ENCODE data around the gene ANKRD13D.

The ANKRD13D gene

DNA sequence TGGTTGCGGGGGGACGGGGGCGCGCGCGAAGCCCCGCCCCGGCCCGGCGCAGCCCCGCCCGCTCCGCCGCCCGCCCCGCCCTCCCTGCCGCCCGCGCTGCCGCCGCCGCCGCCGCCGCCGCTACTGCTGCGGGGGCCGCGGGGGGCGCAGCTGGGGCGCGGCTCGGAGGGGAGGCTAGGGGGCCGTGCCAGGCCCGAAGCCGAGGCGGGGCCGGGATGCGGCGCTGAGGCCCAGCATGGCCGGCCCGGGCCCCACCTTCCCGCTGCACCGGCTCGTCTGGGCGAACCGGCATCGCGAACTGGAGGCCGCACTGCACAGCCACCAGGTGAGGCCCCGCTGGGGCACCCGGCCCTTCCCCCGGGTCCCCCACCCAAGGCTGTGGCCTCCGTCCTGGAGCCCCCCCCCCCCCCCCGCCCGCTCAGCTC is at the start of gene ANKRD13D:
Gene ANKRD13D (plus strand): TSS at position 78 of the 425 bp plus-strand sequence. CDS start 158 bp downstream, at position 236.
- no peak for TF ChIP-seq EZH2 (IDR thresholded peaks at IDR 0.05; ENCODE audit: borderline replicate concordance, low read length)
- TF ChIP-seq, protein P1, sequence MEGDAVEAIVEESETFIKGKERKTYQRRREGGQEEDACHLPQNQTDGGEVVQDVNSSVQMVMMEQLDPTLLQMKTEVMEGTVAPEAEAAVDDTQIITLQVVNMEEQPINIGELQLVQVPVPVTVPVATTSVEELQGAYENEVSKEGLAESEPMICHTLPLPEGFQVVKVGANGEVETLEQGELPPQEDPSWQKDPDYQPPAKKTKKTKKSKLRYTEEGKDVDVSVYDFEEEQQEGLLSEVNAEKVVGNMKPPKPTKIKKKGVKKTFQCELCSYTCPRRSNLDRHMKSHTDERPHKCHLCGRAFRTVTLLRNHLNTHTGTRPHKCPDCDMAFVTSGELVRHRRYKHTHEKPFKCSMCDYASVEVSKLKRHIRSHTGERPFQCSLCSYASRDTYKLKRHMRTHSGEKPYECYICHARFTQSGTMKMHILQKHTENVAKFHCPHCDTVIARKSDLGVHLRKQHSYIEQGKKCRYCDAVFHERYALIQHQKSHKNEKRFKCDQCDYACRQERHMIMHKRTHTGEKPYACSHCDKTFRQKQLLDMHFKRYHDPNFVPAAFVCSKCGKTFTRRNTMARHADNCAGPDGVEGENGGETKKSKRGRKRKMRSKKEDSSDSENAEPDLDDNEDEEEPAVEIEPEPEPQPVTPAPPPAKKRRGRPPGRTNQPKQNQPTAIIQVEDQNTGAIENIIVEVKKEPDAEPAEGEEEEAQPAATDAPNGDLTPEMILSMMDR (IDR thresholded peaks at IDR 0.05; ENCODE audit: low read length): no peak
- Histone ChIP-seq H3K27me3 (ENCODE audit: insufficient read depth, low read length) (no peaks in the 10 kb centered on the region), H3K27ac (ENCODE audit: low read depth, low read length, poor library complexity, severe bottlenecking) (peak within 1 kb of the TSS; percentile 96), H3K79me2 (ENCODE audit: insufficient read depth, low read length) (no peaks in the 10 kb centered on the region), H3K4me3 (ENCODE audit: low read depth, low read length, poor library complexity, severe bottlenecking) (peak within 1 kb of the TSS; percentile 85), H3F3A (ENCODE audit: insufficient read depth, low read length) (no peaks in the 10 kb centered on the region), H3K36me3 (ENCODE audit: insufficient read depth, low read length) (peaks cover 67% of the 10 kb centered on the region), H3K9me3 (ENCODE audit: low read length) (no peaks in the 10 kb centered on the region; the same call in 1 of the 2 replicates), H3K9me2 (ENCODE audit: low read depth, low read length) (no peaks in the 10 kb centered on the region), H3K4me1 (ENCODE audit: insufficient read depth, low read length, severe bottlenecking) (peaks cover 34% of the 10 kb centered on the region), H3K9ac (ENCODE audit: low read length) (peak within 1 kb of the TSS; percentile 98), H3K4me2 (ENCODE audit: low read length) (peak within 1 kb of the TSS; percentile 84), H2AFZ (ENCODE audit: low read length) (no peak within 1 kb of the TSS), H4K20me1 (ENCODE audit: insufficient read depth, low read length) (no peaks in the 10 kb centered on the region)

DNA sequence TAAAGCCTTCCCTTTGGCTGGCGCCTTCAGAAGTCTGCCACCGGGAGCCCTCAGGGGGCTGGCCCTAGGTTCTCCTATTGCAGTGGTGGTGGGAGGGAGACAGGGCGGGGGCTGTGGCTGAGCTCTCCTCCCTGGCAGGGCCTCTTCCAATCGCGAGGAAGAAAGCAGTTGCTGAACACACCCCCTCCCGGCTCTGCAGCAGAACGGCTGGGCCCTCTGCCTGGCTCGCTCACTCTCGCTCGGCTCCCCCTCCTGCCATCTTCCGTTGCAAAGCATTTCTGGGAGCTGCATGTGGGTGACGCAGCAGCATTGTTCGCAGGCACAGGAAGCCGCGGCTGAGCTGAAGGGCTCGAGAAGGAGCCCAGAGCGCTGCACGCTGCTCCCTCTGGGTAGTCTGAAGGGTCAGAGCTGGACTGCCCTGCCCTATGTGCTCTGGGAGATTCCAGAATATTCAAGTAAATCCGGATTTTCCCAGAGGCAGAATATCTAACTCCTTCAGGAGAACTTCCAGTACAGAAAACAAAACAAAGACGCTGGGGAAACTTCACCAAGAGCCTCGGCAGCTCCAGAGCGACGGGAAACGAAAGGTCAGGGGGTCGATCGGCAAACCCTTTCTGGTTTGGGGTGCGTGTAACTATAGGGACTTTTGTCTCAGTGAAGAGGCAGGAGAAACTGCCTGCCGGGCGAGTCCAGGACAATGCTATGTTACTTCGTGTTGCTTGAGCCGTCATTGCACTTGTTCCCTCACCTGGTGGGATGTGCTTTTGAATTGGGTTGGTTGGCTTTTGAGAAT is 49.1 kb upstream of the ANKRD13D start:
- peak overlapping the region; percentile 78 for H3K4me2 ChIP-seq (ENCODE audit: low read length)
- peaks cover 34% of the 10 kb centered on the region for H3K79me2 ChIP-seq (ENCODE audit: insufficient read depth, low read length)
- H3K27ac ChIP-seq (ENCODE audit: low read depth, low read length, poor library complexity, severe bottlenecking): peak overlapping the region; percentile 76
- H3K4me1 ChIP-seq (ENCODE audit: insufficient read depth, low read length, severe bottlenecking): peaks cover 37% of the 10 kb centered on the region
- TF ChIP-seq, protein P1 (IDR thresholded peaks at IDR 0.05; ENCODE audit: low read length): no peak
- TF ChIP-seq EZH2 (IDR thresholded peaks at IDR 0.05; ENCODE audit: borderline replicate concordance, low read length): no peak
- peaks cover 30% of the 10 kb centered on the region for H3K36me3 ChIP-seq (ENCODE audit: insufficient read depth, low read length)
- H4K20me1 ChIP-seq (ENCODE audit: insufficient read depth, low read length): no peaks in the 10 kb centered on the region
- H3K9me2 ChIP-seq (ENCODE audit: low read depth, low read length): no peaks in the 10 kb centered on the region
- H2AFZ ChIP-seq (ENCODE audit: low read length): no peak overlapping the region
- H3K27me3 ChIP-seq (ENCODE audit: insufficient read depth, low read length): no peaks in the 10 kb centered on the region
- no peaks in the 10 kb centered on the region for H3F3A ChIP-seq (ENCODE audit: insufficient read depth, low read length)
- H3K4me3 ChIP-seq (ENCODE audit: low read depth, low read length, poor library complexity, severe bottlenecking): peak overlapping the region; percentile 79
- peak overlapping the region; percentile 86 for H3K9ac ChIP-seq (ENCODE audit: low read length)
- no peaks in the 10 kb centered on the region for H3K9me3 ChIP-seq (ENCODE audit: low read length)

DNA sequence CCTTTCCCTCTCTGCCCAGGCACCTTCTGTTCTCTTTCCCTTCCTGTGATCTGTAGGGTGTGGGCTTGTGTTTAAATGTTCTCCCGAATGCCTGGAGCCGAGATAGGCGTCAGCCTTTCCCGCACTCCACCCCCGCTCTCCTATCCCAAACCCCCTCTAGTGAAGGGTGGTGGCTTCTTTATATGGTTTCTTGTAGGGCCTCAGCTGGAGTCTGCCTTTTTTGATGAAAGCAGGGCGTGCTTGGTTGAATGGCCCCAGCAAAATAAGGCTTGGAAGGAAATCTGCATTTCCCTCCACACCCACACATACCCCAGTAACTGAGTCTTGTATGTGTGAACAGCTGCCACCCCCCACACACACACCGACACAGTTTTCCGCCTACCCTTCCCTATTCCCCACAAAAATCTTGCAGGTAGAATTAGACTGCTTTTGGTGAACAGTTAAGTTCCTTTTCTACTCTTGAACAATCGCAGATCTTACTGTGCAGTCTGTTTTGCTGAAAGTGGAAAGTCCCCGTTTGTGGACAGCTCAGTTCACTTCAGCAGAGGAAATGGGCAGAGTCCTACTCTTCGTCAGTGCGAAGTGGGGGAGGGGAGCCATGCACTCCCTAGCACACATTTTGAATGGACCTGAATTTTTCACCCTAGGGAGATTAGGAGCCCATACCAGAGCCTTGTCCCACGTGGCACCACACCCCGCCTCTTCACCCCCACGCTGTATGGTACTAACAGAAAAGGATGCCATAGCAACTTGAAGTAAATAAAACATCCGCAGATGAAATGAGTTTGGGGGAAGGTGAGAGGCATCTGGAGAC is 48.3 kb upstream of the ANKRD13D start:
- no peaks in the 10 kb centered on the region for H3K9me2 ChIP-seq (ENCODE audit: low read depth, low read length)
- H3K4me2 ChIP-seq (ENCODE audit: low read length): peak overlapping the region; percentile 78
- peak overlapping the region; percentile 86 for H3K9ac ChIP-seq (ENCODE audit: low read length)
- H3K4me1 ChIP-seq (ENCODE audit: insufficient read depth, low read length, severe bottlenecking): peaks cover 37% of the 10 kb centered on the region
- no peaks in the 10 kb centered on the region for H3K9me3 ChIP-seq (ENCODE audit: low read length)
- H4K20me1 ChIP-seq (ENCODE audit: insufficient read depth, low read length): no peaks in the 10 kb centered on the region
- TF ChIP-seq, protein P1 (IDR thresholded peaks at IDR 0.05; ENCODE audit: low read length): no peak
- no peak for TF ChIP-seq EZH2 (IDR thresholded peaks at IDR 0.05; ENCODE audit: borderline replicate concordance, low read length)
- peaks cover 38% of the 10 kb centered on the region for H3K36me3 ChIP-seq (ENCODE audit: insufficient read depth, low read length)
- peaks cover 34% of the 10 kb centered on the region for H3K79me2 ChIP-seq (ENCODE audit: insufficient read depth, low read length)
- H3K4me3 ChIP-seq (ENCODE audit: low read depth, low read length, poor library complexity, severe bottlenecking): peak overlapping the region; percentile 79
- no peak overlapping the region for H2AFZ ChIP-seq (ENCODE audit: low read length)
- H3K27me3 ChIP-seq (ENCODE audit: insufficient read depth, low read length): no peaks in the 10 kb centered on the region
- no peaks in the 10 kb centered on the region for H3F3A ChIP-seq (ENCODE audit: insufficient read depth, low read length)
- H3K27ac ChIP-seq (ENCODE audit: low read depth, low read length, poor library complexity, severe bottlenecking): peak overlapping the region; percentile 76
